NCI-H82 treated with DMSO at 0.1 percent for 48 hours (cell line): ENCODE data around the gene PRSS50.

Source experiments
- DNase-seq: peaks from one replicate; lab custom pipeline; 2025; ENCODE audit not compliant: unreplicated experiment; lab: John Stamatoyannopoulos, UW

PRSS50 gene

GRCh38 chr3:46725621-46726314 lies 8.1 kb upstream of the PRSS50 start:
- no peak for DNase-seq

GRCh38 chr3:46724424-46724823 lies 6.8 kb upstream of the PRSS50 start:
- no peak for DNase-seq

GRCh38 chr3:46722443-46722842 lies 4.8 kb upstream of the PRSS50 start:
- DNase-seq: no peak

GRCh38 chr3:46721009-46721408 lies 3.3 kb upstream of the PRSS50 start:
- DNase-seq: no peak

DNA sequence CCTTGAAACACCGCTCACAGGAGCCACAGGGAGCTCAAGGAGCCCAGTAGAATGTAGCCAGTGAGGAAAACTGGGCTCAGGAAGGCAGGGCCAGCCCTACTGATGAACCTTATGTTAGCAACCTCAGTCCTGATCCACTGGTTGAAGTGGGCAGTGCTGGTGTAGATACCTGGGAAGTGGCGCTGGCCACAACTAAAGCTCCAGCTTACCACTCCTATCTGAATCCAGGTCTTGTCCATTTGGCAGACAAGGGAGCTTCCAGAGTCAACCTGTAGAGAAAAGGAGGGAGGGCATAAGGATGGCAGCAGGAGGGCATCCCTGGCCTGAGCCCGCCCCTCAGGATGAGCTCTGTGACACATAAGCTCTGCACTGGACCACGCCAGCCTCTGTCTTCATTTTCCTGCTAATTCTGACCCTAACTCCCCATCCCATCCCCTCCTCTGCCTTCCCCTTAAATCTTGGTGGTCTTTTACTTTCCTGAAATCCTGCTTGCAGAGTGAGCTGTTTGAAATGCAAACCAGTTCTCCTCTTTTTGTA lies 2.1 kb upstream of the PRSS50 start:
- DNase-seq: no peak

DNA sequence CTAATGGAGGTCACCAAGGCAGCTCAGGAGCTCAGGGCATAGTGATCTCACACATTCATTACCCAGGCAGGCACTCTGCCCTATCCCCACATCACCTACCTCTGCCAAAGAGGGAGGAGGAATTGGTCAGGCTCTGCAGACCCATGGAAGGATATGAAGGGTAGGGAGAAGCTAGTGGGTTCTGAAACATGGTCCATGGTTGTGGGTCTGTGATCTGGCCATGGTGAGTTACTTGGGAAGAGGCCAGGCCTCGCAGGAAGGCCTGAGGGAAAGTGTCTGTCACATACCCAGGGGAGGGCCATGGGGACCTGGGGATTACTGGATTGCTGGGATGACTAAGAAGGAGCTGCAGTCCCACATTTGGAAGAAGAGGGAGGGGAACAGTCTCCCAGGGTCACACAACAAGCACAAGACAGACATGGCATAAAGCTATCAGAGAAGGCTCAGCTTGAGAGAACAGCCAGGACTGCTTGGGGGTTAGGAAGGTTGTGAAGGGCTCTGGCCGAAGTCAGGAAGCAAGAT lies 1.4 kb upstream of the PRSS50 start:
- no peak for DNase-seq

DNA sequence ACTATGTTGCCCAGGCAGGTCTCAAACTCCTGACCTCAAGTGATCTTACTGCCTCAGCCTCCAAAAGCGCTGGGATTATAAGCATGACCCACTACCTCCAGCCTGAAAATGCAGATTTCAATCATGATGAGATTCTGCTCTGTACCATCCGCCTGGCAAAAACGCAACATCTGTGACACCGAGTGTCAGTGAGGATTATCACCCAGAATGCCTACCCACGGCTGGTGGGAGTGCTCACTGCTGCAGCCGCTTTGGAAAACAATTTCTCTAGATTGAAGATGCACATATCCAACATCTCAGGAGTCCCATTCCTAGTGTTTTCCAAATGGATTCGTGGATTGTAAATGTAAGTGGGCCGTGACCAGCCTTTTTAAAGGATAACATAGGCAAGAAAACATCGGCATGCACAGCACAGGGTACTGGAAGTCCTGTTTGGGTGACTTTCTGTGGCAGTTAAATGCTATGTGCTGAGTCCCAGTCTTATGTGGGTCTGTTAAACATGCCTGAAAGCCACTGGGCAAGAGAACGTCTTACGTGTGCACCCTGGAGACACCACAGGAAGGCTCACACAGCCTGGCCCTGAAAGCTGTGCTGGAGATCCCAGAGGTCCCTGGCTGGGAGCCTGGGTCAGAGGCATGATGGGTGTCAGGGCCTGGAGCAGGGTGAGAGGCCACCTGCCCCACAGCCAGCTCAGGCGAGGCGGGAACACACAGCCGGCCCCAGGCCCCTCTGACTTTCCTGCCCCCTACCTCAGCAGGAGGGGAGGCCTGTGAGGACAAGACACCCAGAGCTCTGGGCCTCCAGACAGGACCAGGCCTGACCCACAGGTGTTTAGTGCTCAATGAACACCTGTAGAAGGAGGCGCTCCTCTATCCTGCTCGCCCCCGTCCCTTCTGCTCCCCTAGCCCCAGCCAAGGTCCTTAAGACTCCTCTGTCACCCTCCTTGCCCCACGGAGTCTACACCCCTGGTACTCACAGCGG lies 918 bp downstream of the PRSS50 start:
- DNase-seq: no peak

- no peak for DNase-seq
Measured at GRCh38 chr3:46715507-46716175, 2.0 kb downstream of the PRSS50 start.

DNA sequence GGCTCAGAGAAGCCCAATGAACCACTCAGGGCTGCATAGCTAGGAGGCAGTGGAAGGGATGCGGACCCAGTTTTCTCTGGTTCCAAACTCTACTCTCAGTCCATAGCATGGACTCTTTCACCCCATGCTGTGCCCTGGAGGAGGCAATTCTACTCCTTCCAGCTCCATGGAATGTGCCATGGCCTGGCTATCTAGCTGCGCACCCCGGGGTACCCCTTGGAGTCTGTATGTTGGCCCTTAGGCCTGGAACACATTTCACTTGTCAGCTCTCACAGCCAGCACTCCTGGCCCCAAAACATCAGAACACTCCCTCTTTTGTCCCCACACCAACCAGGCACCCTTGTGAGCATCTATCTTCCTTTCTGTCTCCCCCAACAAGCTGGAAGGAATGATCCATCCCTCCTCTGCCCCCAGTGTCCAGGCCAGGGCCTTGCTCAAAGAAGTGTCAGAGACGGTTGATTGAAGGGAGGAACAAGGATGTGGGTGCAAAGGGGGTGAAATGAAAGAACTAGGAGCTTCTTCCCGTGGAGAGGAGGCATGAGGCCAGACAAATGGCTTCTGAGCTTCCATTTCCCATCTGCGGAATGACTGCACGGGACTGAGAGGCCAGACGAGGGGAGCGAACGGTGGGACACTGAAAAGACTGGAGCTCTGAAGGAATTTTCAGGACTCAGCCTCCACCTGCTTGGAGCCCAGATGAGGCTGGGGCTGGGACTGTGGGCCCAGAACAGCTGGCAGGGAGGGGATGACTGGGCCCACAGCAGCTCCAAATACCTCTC lies 2.8 kb downstream of the PRSS50 start:
- no peak for DNase-seq

DNA sequence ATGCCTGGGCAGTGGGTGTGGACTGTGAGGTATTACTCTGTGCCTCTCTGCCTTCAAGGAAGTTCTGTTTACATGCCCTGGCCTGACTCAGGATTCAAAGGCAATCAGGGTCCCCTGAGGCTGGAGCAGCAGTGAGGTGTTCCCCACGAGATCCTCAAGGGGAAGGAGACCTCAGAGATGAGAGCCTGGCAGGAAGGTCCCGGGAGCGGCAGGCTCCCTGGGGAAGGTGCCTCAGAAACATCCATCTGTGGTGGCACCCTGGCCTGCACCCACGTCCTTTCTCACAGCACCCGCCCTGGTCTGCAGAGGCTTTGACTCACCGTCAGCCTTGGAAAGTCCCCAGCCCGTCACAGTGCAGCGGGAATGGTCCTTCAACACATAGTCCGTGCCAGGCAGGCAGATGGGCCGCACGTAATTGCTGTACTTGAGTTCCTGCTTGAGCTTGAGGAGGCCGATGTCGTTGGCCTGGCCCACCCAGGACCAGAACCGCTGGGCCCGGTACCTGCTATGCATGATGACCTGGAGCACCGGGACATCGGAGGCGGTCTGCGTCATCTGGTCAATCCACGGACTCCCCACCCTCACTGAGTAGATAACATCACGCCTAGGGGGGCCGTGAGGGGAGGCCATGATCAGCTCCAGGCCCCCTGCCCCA lies 3.6 kb downstream of the PRSS50 start:
- DNase-seq: no peak

- DNase-seq: no peak
Measured at GRCh38 chr3:46713050-46713897, 4.4 kb downstream of the PRSS50 start.

GRCh38 chr3:46712191-46713049 lies 5.2 kb downstream of the PRSS50 start:
- DNase-seq: no peak

DNA sequence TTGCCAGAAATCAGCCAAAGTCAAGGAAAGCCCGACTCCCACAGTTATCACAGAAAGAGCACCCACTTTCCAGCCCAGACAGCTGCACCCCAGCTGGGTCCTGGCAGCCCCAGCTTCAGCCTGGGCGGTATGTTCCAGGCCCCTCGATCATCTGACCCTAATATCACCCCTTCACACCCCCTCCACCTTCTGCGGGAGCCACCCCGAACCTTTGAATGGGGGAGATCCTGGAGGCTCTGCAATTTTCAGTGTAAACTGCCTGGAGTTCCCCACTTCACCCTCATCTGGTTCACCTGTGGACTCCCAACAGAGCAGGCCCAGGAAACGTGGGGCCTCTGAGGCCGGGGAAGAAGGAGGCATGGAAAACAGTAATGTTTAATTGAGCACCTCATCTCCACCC lies 5.9 kb downstream of the PRSS50 start:
- DNase-seq: no peak

- DNase-seq: no peak
Measured at GRCh38 chr3:46711305-46711704, 6.4 kb downstream of the PRSS50 start.

DNA sequence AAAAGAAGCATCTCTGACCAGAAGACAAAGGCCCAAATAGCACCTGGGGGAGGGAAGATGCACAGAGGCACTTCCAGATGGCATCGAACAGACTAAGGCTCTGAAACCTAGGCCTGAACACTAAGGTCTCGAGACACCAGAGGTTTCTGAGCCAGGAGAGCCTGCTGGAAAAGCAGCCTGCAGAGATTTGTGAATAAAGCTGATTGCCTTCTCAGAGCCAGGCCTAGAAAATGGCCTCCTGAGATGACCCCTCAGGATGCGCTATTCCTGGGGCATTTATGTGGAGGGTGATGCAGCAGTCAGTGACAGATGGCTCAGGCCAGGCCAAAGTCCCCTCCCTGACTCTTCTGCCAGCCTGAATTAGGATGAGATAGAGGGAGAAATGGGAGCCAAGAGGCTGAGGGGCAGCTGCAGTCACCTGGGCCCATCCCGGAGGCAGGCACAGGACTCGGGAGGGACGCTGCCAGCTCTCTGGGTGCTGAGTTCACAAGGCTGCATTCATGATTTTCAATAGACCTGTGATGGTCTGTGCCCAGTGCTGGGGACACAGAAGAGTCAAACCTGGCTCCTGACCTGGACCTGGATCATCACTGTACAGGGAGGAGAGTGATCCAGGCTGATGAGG lies 6.9 kb downstream of the PRSS50 start:
- no peak for DNase-seq

- no peak for DNase-seq
Measured at GRCh38 chr3:46710229-46710628, 7.4 kb downstream of the PRSS50 start.

GRCh38 chr3:46709721-46710120 lies 7.9 kb downstream of the PRSS50 start:
- DNase-seq: no peak
